A673 (cell line): ENCODE results near the gene GPBP1.
"Not testable (repeated sequence)": the region's sequence is repeated elsewhere in the genome, so short reads cannot be mapped to it uniquely, and the experiment has no call there.

Experiments used
- EZH2 ChIP-seq: fragments of 200-600 bp; sonication (generic); IDR thresholded peaks from 2 replicates; pipeline ENCODE4 v1.6.1; 2017; ENCODE audit warnings: borderline replicate concordance, low read depth, mild to moderate bottlenecking, mixed read lengths, antibody characterized with exemption, low read length; ENCODE audit not compliant: poor library complexity, severe bottlenecking
- TF ChIP-seq, protein P1 (sequence below): fragments of 300-800, 200-600 bp; sonication (generic); conservative IDR thresholded peaks from 2 replicates; pipeline ENCODE4 v1.5.1; 2017; ENCODE audit warnings: low read depth, mild to moderate bottlenecking, antibody characterized with exemption, low read length, moderate library complexity, mixed read lengths

GRCh38 chr5:57170116-57170515, 3.7 kb upstream of the GPBP1 start:
- TF ChIP-seq, protein P1, sequence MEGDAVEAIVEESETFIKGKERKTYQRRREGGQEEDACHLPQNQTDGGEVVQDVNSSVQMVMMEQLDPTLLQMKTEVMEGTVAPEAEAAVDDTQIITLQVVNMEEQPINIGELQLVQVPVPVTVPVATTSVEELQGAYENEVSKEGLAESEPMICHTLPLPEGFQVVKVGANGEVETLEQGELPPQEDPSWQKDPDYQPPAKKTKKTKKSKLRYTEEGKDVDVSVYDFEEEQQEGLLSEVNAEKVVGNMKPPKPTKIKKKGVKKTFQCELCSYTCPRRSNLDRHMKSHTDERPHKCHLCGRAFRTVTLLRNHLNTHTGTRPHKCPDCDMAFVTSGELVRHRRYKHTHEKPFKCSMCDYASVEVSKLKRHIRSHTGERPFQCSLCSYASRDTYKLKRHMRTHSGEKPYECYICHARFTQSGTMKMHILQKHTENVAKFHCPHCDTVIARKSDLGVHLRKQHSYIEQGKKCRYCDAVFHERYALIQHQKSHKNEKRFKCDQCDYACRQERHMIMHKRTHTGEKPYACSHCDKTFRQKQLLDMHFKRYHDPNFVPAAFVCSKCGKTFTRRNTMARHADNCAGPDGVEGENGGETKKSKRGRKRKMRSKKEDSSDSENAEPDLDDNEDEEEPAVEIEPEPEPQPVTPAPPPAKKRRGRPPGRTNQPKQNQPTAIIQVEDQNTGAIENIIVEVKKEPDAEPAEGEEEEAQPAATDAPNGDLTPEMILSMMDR = not testable (repeated sequence)
- TF ChIP-seq EZH2 = not testable (repeated sequence)
